GM18868 (cell line): Measurements from ENCODE around the gene PSMC3IP.
A peak's percentile ranks its signal among the peaks of the same experiment; 100 is the strongest.
"Not testable (repeated sequence)": the region's sequence is repeated elsewhere in the genome, so short reads cannot be mapped to it uniquely, and the experiment has no call there.

Experiments used
- ATAC-seq: cut with Tn5 transposase; IDR thresholded peaks from one replicate; pipeline ENCODE4 v1.9.1; 2021; ENCODE audit warnings: mild to moderate bottlenecking, moderate library complexity; ENCODE audit not compliant: unreplicated experiment

The PSMC3IP gene

GRCh38 chr17:42541041-42541833 is 36.3 kb downstream of the PSMC3IP start:
- ATAC-seq: no peak

- ATAC-seq: not testable (repeated sequence)
These were observed 37.0 kb downstream of the PSMC3IP start for GRCh38 chr17:42540558-42540957.

GRCh38 chr17:42538482-42538881 is 39.0 kb downstream of the PSMC3IP start:
- no peak for ATAC-seq

- no peak for ATAC-seq
These were observed 39.6 kb downstream of the PSMC3IP start for GRCh38 chr17:42537826-42538451.

- ATAC-seq: no peak
These were observed 40.2 kb downstream of the PSMC3IP start for GRCh38 chr17:42537156-42537805.

GRCh38 chr17:42536372-42537155 is 41.0 kb downstream of the PSMC3IP start:
- peak; percentile 58 for ATAC-seq

- ATAC-seq: peak; percentile 81
These were observed 41.5 kb downstream of the PSMC3IP start, which contains the start of gene NAGLU for GRCh38 chr17:42536048-42536371. TSS of gene NAGLU (plus strand) at chr17:42536241. CDS start at chr17:42536273, 32 bp downstream.

GRCh38 chr17:42535155-42536047 is 42.1 kb downstream of the PSMC3IP start:
- ATAC-seq: no peak

GRCh38 chr17:42531455-42532354 is 45.8 kb downstream of the PSMC3IP start:
- no peak for ATAC-seq

- no peak for ATAC-seq
These were observed 46.5 kb downstream of the PSMC3IP start for GRCh38 chr17:42530952-42531454.

- no peak for ATAC-seq
These were observed 48.5 kb downstream of the PSMC3IP start for GRCh38 chr17:42529061-42529460.

- no peak for ATAC-seq
These were observed 49.6 kb downstream of the PSMC3IP start for GRCh38 chr17:42527932-42528331.

GRCh38 chr17:42526031-42526444 is 51.5 kb downstream of the PSMC3IP start:
- no peak for ATAC-seq

GRCh38 chr17:42525221-42525620 is 52.3 kb downstream of the PSMC3IP start:
- no peak for ATAC-seq

- no peak for ATAC-seq
These were observed 54.7 kb downstream of the PSMC3IP start for GRCh38 chr17:42522798-42523278.
